Frontal cortex (tissue), 4 donors: ENCODE measurements around the gene ITPRIP. TPM values are rescaled to one million over a fixed set of nuclear protein-coding genes. Genes with fewer than 3 reads are reported as not detected.

Experiments used
- DNase-seq, 2 donors: peaks; one replicate each; pipeline ENCODE4 v3.0.0; 2012; ENCODE audit warnings: low spot score in 2 of 2
- FAIRE-seq: peaks from 2 replicates; lab custom pipeline; 2012; peaks lifted over from hg19 to GRCh38; lab: Jason Lieb, UNC
- total RNA-seq: library from RNA; depleted of rRNA; stranded (reverse); fragments of >200 nt; gene quantifications from one replicate; pipeline ENCODE4 v1.2.3, GENCODE V29; 2014
- donor health status: control.
- donor health status: control.
- donor health status: control.

The ITPRIP gene
- total RNA-seq, 1 donor from 2014 or later = 1.2 TPM

DNA sequence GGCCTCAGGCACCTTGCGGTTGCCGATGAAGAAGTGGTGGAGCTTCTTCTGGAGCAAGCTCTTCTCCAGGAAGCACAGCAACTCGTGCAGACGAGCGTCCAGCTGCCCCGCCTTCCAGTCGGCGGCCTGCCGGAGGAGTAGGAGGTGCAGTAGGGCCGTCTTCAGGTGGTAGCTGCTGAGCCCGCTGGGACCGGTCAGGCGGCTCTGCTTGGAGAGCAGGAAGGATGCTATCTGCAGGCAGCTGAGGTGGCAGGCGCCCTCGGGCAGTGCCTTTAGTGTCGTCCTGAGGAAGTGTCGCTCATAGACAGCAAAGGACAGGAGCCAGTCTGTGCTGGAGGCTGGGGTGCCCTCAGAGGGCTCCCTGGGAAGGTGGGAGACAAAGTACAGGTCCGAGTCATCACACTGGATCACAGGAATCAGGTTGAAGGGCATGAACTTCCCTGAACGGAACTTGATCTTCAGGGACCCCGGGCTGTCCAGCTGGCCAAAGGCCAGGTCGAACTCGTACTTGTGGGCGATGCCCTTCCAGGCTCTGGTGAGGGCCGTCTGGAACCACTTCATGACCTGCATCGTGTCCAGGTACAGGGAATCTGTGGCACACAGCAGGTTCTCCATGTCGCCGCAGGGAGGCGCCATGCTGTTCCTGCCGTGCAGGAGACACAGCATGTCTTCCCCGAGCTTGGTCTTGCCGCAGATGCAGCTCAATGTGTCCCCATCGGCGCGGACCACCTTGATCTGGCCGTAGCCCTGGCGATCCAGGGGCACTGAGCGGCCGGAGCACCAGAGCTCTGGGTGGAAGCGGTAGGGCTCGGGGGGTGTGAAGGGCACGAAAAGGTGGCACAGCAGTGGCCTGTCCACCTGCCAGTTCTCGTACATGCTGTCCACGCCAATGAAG lies 23.4 kb downstream of the ITPRIP start:
- DNase-seq (no peak), FAIRE-seq (no peak)

DNA sequence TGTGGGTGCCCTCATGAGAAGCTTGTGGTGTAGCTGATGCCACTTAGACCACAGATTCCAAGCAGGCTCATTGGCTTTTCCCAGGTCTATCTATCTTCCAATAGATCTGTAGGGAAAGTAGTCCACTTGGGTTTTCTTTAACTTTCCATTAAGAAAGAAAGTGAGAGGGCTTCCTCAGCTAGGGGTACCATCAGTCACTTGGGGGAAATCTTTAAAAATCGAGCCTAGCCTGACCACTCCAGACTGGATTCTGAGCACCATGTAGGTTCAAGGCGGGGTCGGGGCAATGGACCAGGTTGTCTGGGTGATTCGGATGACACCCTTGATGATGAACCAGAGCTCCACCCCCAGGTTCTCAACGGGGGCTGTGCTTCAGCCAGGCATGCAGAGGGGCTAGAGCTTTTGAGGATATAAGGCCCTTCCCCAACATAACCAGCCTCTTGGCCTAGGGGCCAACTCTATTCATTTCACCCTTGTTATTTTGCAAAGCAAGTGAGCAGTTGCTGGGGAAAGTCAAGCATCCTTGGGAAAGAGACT lies 27.0 kb downstream of the ITPRIP start:
- no peak for DNase-seq
- FAIRE-seq = no peak

DNA sequence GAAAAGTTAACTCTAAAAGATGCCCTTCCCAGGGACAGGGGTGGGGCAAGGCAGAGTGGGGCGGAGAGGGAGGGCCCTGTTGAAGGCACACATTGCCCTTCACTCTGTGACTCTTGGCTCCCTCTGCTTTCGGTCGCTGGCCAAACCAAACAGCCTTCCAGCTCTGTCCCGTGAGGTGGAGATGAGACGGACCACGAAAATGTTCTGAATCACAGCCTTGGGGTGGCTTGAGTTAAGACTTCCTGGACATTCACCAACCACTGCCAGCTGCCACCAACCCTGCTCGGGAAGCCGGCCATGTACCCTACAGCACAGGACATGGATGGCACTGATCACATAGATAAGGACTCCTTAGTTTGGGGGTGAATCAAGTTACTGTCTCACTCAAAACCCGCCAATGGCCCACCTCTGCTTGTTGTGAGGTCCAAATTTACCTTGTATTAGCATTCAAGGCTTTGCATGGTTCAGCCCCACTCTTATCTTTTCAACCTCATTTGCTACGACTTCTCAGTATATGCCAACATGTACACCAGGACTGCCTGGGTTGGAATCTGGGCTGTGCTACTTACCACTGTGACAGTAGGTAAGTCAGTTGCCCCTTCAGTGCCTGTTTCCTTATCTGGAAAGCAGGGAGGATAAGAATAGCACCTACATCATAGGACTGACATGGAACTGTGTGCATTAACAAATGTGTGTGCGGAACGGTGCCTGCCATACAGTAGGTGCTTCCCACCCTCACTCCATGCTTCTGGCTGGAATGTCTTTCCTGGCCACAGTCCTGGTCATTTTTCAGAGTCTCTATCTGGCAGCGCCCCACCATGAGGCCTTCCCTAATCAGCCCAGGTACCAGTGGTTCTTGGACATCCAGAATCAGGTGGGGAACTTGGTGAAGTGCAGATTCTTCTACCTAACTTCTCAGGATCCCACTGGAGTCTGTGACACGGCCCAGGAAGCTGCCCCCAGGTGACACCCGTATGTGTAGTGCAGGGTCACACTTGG lies 28.0 kb downstream of the ITPRIP start:
- FAIRE-seq = no peak
- no peak for DNase-seq

DNA sequence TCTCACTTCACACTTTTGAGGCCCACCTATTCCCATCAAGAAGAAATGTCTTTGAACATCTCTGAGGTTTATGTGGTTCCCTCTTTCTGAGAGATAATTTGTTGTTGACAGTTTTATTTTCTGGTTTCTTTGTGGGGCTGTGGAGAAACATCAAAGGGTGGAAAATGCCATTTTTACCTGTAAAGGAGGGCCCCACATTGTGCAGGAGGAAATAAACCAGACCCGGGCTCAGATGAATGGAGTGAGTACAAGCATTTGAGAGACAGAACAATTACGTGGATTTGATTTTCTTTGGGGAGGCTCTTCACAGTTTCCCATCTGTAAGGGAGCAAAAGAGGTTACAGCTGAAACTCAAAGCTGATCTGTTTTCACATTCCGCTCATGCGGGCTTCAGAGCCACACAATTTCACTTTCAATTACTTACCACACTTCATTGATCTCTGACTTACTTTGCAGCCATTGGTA lies 29.8 kb downstream of the ITPRIP start:
- FAIRE-seq (no peak), DNase-seq (no peak)

DNA sequence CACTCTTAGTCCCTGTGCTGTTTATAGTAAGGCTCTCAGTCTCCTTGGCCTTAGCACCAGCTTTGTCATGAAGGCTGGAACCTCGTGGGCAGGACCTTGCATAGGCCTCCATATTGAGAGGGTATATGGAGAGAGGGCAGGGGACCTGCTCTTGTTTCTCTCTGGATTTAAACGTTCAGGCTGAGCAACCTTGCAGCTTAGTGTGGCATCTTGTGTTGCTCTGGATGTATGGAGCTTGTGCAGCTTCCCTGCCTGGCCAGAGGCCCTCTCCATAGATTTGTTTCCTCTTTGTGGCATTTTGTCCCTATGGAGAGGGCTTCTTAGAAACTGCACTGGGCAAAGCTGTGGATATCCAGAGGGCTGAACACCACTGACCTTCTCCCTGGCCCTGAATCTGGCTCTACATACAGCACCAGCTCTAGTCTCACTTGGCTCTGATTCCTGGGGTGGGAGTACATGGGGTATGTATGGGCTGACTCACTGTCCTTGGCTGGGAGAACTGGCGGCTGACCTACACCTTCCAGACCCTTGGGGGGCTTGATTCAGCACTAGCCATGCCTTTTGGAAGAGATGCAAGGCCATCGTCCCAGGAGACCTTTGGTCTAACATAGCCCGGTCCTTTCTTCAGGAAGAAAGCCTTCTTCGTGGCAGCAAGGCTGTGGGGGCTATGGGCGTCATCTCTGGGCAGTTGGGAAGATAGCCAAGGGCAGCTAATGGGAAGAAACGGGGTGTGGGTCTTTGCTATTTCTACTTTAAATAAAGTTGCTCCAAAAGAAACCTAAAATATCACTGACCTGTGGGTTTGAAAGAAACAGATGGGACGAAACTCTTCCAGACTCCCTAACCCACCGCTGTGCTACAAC lies 30.5 kb downstream of the ITPRIP start:
- FAIRE-seq = no peak
- DNase-seq = no peak

DNA sequence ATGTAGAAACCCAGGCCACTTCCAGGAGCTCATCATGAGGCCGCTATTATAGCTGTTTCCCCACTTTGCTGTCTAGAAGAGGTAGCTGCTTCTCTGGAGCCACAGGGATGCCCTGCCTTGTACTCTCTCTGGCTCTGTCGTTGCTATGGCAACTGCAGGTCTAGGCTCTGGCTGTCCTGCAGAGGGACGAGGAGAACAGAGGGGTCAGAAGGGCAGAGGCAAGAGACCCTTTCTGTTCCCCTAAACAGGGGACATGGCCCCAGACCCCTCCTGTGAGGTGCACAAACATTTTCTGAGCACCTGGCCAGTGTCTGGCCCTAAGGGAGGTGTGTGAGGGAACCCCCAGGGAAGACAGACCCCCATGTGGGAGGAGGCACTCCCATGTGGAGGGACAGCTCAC lies 31.4 kb downstream of the ITPRIP start:
- DNase-seq (no peak), FAIRE-seq (no peak)

DNA sequence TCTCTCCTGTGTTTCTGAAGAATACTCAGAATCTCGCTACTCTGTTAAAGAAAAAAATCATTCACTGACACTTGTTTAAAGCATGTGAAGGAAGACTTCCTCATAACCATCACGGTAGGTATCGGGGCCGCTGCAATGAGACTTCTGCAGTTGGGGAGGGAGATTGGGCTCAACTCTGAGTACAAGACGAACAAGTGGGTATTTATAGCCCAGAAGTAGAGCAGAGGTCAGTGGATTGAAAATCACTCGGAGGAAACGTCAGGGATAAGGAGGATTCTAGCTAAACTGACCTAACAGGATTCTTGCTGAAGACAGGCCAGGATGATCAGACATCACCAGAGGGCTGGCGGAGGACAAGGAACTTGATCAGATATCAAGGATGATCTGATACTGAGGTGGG lies 33.3 kb downstream of the ITPRIP start:
- no peak for FAIRE-seq
- no peak for DNase-seq

DNA sequence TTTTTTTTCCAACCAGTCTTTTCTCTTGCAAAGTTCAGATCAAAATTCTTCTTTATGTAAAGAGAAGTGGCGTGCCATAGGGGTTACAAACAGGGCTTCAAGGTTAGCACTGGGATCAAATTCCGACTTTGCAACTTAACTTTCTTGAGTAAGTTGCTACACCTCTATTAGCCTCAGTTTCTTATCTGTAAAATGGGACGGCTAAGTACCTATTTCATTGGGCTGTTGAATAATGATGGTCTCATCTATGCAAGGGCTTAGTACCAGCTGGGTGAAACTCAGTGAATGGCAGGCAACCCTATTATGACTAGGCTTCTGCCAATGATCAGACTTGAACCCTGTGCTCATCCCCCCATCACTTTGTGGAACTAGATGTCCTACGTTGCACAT lies 33.9 kb downstream of the ITPRIP start:
- FAIRE-seq = no peak
- DNase-seq = no peak

DNA sequence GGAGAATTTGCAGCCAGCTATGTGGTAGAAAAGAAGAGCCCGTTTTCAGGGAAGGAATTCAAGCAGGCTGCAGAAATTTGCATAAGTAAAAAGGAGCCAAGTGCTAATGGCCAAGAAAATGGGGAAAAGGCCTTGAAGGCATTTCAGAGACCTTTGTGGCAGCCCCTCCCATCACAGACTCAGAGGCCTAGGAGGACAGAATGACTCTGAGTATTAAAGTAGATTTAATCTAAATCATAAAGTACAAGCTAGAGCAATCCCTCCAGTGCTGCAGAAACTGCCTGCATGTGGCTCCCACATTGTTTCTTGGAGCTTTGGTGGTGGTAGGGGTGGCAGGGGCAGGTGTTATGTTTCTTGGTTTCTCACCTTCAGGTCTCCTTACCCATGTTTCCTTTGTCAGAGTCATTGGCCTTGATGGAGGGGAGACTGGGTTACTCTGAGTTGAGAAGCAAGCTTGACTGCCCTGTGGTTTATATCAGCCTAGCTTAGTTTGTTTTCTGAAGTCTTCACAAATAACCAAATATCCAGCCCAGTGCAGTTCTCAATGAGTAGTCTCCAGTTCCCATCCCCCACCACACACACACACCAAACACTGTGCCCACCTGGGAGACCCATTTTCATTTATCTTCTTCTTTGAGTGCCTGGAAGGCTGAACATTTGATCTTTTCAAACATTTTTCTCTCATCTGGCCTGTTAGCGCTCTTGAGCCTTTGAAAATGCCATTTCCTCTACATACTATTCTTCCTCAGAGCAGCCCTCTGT lies 34.5 kb downstream of the ITPRIP start:
- DNase-seq = no peak
- no peak for FAIRE-seq

DNA sequence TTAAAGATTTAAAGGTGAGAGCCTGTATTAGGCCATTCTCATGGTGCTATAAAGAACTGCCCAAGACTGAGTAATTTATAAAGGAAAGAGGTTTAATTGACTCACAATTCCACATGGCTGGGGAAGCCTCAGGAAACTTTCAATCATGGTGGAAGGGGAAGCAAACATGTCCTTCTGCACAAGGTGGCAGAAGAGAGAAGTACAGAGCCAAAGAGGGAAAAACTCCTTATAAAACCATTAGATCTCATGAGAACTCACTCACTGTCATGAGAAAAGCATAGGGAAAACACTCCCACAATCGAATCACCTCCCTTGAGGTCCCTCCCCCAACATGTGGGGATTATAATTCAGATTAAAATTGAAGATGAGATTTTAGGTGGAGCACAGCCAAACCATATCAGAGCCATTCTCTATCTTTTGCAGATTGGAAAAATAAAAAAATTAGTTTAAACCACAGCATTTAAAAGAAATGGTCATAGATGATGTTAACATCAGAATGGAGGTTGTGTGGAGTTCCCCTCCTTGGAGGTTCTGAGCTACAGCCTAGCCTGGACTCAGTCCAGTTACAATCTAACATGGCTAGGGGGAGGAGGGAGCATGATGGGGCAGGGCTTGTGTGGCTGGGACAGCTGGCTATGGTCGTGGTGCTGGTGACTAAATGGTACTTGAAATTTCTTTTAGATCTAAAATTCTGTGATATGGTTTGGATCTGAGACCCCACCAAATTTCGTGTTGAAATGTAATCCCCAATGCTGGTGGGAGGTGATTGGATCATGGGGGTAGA lies 36.2 kb downstream of the ITPRIP start:
- FAIRE-seq (no peak), DNase-seq (no peak)

DNA sequence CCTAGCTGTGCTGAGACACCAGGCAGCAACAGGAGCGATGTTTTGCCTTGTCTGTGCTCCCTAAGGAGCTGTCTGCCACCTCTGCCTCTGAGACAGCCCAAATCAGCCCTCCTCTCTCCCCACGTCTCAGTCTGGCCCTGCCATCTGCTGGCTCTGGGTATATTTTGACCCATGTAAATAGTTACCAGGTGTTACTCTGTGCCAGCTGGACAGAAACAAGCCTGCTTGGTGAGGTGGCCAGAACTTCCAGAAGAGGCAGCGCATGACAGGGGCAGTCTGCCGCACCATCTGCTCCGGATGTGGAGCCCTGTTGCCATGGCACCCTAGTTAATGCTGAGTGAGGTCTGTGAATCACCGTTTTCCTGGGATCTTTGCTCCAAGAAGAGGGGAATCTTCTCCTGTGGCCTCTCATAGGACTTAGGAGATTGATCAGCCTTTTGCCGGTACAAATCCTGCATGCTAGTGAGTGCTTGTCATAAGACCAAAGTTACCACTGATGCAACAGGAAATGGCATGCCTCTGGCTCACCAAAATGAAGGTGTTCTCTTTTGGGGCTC lies 37.5 kb downstream of the ITPRIP start:
- no peak for DNase-seq

DNA sequence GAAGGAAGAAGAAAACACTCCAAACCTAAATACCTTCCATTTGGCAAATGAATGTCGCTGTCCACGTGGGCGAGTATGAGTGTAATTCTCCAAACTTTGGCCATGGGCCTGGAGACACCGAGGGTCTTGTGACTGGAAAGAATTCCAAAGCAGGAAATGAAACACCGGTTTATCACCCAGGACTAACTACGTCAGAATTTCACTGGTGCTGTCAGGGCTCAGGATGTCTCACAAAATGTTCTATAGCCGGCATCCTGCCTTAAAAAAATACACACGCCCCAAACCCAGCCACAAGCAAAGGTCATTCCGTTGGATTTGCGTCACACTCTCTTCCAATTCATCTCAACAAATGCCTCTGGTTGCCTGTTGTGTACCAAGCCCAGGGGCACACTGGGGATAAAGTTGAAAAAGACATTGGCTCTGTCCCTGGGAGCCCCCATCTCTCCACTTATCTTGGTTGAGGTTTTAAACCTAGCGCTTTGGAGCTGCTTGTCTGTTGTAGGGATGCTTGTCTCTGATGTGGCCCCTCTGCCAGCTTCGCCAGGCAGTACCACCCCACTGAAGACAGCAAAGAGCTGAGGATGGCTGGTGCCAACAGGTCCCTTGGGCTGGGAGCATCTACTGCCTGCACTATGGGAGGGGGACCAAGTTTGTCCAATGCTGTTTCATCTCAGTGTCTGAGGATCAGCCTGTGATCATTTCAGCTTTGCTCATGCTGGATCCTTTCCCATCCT lies 38.1 kb downstream of the ITPRIP start:
- FAIRE-seq = no peak
- DNase-seq = no peak

More for the DNA sequence above, 37.5 kb downstream of the ITPRIP start:
- FAIRE-seq = no peak

DNA sequence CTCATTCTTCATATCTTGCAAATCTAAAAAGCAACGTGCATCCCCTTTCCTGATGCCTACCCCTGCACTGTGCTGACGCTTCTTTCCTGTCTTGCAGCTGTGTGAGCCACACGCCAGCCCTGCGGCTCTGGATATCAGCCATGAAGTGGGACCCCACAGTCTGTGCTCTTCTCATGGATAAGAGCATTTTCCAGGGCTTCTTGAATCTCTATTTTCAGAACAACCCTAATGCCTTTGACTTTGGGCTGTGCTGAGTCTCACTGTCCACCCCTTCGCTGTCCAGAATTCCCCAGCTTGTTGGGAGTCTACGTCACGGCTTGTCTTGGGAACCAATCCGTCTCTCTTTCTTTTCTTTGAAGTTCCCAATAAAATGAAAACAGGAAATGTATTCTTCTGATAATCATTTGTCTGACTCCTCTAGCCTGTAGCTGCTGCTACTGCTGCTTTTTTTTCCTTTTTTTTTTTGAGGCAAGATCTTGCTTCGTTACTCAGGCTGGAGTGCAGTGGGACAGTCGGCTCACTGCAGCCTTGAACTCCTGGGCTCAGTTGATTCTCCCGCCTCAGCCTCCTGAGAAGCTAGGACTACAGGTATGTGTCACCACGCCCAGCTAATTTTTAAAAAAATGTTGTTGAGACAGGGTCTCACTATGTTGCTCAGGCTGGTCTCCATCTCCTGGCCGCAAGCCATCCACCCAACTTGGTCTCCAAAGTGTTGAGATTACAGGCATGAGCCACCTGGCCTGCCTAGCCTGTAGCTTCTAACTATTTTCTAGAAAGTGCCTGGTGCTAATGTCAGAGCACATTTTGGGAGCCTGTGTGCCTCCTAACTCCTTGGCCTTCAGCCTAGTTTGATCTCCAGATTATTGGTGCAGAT lies 39.0 kb downstream of the ITPRIP start:
- DNase-seq (no peak), FAIRE-seq (no peak)

DNA sequence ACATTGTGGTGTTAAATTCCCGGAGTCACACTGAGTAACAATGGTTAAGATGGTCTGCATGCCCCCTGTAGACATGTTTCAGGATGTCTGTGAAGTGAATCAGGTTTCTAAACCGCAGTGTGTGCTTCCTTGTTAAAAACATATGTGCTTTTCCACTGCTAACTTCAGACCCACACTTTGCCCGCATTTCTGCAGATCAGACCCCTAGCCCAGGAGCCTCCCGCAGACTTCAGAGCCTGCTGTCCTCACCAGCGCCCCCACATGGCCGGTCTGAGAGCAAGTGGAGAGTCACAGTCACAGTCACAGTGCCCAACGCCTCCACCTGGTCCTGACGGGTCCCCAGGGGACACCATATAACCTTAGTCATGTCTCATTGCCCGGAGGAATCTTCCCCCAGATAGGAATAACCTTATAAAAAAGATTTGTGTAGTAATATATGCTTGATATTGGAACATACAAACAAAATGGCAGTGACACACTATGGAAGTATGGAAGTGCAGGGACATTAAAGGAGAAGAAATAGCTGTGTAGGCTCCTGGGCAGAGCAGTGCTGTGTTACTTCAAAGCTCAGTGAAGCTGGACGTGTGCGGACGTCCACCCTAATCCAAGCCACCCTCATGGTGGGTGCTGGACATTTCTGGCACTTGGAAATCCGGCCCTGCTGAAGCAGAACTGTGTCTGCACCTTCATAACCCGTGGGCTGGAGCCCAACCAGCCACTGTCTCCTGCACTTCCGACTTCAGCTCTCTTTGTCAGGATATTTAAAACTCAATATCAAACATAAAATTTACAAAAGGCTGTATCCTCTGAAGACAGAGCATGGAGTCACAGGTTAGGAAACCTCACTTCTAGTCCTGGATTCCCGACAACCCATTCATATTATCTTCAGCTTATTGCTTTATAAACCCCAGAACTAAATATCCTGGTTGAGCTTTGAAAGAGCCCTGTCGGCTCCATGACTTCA lies 40.3 kb downstream of the ITPRIP start:
- FAIRE-seq = no peak
- no peak for DNase-seq
